HG03469 (cell line): ENCODE data around the gene TSR3.

Experiments used
- ATAC-seq: cut with Tn5 transposase; IDR thresholded peaks from one replicate; pipeline ENCODE4 v1.9.1; 2021; ENCODE audit warnings: mild to moderate bottlenecking, moderate library complexity, moderate number of reproducible peaks; ENCODE audit not compliant: unreplicated experiment

Gene TSR3

DNA sequence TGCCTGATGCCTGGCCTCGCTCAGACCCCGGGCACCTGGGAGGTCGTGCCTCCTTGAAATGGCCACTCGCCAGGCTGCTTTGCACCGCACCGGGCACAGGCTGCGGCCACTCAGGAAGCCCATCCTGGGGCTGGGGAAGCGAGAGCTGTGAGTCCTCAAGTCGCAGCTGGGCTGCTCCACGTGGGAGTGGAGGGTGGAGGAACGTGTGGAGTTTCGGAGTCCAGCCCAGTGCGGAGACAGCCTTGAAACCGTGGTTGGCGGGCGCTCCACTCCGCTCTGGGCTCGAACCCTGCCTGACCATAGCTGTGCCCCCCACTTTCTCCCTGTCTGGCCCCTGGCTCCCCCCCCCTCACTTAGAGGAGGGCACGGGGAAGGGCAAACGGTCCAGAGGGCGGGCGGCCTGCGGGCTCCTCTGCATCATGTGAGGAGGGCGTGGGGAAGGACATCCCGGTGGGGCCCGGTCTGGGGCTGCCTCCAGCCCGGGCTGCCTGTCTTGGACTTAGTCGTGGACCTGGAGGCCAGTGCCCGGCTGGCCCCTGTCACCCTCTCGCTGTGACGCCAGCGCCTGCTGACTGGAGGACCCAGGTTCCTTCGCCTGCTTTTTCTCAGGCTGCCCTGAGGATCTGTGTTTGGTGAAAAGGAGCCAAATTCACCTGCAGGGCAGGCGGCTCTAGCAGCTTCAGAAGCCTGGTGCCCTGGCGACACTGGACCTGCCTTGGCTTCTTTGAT, 39.8 kb downstream of the TSR3 start:
- no peak for ATAC-seq

DNA sequence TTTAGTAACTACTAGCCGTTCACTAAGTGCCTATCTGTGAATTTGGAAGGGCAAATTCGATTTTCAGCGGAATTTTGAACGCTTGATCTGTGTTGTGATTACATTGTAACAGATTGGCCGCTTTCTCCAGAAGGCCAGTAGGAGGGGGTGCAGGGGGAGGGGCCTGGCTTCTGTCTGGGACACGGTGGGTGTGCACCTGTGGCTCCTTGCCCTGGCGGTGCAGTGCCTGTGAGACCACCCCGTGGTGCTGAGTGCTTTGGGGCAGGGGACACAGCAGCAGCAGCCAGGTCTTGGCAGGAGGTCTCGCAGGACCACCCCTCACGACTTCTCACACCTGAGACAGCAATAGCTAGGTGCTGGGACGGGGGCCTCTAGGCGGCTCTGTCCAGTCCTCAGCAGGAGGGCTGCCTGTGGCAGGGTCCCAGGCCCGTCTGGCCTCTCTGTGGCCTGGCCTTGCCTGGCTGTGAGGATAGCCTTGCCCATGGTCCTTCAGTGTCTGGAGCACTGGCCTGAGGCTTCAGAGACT, 40.4 kb downstream of the TSR3 start:
- ATAC-seq = no peak

DNA sequence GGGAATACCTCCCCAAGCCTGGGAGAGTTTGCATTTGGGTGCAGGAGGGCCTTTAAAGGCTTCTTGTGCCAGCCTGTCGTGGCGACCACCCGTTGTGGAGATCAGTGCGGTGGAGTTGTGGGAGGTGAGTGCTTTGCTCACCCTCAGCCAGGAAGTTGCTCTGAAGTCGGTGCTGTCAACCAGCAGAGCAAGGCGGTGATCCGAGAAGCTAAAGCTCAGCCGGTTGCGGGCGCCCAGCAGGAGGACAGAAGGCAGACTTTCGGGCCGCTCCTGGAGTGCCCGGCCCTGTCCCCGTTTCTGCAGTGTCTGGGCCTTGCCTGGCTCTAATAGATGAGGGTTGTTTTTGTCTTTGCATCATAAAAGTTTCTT, 40.9 kb downstream of the TSR3 start:
- no peak for ATAC-seq

DNA sequence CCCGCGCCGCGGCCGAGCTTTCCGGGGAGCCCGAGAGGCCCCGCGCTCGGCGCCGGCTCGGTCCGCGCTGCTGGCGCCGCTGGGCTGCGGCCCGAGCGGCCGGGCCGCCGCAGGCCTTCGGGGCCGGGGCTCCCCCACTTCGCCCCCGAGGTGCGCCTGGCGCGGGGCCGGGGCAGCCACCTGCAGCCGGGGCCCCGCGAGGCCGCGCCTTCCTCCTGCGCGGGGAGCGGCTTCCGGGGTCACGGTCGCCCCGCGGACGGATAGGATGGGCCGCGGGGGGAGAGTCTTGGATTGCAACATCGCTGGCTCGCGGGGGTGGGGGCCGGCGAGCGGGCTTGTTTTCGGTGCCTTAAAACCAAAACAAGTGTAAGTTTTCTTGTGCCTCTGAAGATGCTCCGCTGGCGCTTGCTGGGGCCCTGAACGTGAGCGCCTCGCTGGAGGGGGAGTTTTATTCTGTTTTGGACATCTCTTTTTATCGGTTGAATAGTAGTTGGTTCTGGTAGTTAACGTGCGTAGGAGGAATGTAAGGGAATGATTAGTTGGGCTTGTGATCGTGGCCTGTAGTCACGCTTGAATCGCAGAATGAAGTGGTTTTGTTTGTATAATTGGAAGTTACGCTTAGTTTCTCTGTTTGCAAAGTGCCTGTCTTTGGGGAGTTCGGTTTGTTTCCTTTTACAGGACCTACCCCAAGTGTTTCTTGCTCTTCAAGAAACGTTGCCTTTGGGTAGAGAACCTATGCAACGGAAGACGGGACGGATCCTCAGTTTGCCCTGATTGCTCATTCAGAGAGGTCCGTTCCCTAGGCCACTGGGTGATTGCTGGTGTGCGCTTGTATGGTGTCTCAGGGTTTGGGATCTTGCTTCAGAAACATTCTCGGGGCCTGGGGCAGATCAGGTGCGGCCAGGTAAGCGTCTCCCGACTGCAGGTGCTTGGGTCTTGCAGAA, 41.5 kb downstream of the TSR3 start:
- peak; percentile 7 for ATAC-seq

DNA sequence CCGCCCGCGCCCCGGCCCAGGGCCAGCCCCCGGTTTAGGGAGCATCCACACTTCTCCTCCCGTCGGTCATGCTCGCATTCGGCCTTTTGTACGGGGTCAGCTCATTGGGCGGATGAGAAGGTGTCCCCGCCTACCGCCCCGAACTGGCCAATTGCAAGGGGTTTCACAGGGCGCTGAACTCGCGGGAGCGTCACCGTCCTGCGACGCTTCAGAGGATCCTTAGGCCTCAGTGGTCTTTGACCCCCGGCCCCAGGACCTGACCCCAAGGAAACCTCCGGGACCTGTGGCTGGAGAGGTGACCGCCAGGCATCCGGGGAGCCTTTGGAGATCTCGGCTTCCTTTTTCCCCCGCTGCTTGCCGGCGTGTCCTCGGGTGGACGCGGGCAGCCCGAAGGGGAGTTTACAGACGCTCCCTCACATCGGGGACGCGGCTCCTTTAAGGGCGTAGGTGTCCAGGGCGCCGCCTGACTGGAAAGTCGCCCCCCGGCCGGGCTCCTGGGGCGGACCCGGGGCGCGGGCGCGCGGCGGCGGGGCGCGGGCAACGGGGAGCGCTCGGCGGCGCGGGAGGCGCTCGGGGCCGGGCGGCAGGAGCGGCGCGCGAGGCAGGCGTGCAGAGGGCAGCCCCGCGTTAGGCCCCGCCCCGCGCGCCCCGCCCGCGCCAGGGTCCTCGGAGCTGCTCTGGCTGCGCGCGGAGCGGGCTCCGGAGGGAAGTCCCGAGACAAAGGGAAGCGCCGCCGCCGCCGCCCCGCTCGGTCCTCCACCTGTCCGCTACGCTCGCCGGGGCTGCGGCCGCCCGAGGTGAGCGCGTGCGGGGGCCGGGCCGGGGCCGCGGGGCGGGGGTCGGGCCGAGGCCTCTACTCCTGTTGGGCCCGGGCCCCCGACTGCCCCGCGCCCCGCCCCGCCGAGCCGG, 42.4 kb downstream of the TSR3 start, which contains the start of gene UBE2I:
UBE2I (plus strand) TSS at position 660 of the 909 bp plus-strand sequence. CDS start 4,395 bp downstream, outside the sequence.
- ATAC-seq = peak; percentile 41

DNA sequence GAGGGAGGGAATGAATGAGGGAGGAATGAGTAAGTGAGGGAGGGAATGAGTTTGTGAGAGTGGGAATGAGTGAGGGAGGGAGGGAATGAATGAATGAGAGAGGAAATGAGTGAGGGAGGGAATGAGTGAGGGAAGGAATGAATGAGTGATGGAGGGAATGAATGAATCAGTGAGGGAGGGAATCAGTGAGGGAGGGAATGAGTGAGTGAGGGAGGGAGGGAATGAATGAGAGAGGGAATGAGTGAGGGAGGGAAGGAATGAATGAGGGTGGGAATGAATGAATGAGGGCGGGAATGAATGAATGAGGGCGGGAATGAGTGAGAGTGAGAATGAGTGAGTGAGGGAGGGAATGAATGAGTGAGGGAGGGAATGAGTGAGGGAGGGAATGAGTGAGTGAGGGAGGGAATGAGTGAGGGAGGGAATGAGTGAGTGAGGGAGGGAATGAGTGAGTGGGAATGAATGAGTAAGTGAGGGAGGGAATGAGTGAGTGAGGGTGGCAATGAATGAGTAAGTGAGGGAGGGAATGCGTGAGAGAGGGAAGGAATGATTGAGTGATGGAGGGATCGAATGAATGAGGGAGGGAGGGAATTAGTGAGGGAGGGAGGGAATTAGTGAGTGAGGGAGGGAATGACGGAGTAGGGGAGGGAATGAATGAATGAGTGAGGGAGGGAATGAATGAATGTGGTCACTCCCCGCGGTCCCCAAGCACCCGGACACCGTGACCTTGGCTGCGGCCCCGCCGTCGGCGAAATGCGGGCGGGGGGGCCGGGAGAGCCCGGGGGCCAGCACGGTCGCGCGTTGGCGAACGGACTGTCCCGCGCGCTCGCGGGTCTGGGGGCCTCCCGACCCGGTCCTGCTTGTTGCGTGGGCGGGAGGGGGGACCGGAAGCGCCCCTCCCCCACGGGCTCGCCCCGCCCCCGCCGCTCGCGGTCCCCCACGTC, 43.4 kb downstream of the TSR3 start:
- peak; percentile 6 for ATAC-seq

DNA sequence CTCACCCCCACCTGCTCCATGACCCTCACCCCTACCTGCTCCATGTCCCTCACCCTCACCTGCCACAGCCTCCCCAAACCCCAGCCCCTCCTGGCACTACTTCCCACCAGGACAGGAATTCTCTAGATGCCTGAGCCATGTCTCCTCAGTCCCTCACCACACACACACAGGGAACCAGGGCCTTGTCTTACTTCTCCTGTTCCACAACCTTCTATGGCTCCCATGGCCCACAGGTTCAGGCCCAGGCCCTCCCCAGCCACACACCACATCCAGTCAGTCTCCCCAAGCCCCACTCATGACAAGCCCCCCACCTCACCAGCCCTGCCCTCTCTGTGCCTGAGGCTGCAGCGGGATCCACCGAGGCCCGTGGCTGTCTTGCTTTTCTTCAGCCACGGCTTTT, 45.3 kb downstream of the TSR3 start:
- no peak for ATAC-seq

DNA sequence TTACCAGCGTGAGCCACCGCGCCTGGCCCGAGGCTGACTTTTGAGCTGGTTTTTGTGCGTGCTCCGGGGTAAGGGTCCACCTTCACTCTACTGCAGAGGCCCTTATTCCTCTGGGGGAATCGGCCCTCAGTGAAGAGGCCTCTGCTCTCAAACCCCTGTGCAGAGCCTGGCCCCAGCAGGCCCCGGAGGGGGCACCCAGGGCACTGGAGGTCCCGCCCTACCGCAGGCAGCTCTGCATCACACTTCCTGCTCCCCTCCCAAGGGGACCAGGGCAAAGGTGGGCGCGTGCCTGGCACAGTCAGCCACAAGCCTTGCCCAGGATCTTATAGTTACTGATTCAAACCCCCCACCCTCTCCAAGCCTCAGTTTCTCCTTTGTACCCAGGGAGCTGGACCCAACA, 45.9 kb downstream of the TSR3 start:
- ATAC-seq = no peak

DNA sequence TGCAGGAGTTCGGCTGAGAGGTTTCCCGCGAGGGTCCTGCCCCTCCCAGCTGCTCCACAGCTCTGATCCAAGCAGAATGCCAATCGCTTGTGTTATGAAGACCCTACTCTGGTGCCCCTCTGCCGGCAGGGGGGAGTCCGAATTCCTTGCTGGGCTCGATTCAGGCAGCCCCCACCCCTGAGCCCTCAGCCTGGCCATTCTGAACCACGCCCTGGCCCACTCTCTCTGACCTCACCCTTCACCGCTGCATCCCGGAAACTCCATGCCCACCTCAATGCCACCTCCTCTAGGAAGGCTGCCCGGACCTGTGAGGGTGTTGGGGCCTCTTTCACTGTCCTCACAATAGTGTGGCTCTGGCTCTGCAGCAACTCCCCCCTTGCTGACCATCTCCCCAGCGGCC, 50.1 kb downstream of the TSR3 start:
- no peak for ATAC-seq

DNA sequence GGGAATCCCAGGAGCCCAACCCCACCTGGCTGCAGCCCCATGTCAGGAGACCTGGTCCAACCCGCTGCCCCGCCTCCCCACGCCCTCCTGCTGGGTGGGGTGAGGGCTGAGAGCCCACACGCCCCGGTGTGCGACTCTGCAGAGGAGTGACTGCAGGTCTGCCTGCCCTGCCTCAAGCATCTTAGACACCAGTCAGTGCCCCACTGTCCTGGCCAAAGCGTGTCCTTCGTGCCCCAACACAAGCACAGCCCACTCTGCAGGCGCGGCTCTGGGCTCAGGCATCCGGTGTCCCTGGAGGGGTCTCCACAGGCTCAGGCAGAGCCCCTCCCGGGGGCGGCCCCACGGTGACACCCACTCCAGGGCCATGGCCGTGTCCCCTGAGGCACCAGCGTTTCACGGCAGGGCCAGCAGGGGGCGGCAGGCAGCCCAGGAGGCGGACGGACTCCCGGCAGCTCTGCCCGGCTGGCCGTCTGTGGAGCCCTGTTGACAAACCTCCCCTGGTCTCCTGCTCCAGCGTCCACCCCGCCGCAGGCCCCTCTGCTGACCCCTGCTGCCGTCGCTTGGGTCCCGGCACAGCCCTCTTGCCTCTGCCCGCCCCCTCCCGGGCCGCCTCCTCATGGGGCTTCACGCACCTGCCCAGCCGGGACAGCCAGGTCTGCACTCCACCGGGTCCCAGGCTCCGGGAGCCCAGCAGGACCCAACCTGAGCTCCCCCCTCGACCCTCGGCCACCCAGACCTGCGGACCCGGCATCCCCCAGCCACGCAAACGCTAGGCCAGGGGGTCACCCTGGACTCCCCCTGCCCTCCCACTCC, 50.8 kb downstream of the TSR3 start:
- no peak for ATAC-seq

DNA sequence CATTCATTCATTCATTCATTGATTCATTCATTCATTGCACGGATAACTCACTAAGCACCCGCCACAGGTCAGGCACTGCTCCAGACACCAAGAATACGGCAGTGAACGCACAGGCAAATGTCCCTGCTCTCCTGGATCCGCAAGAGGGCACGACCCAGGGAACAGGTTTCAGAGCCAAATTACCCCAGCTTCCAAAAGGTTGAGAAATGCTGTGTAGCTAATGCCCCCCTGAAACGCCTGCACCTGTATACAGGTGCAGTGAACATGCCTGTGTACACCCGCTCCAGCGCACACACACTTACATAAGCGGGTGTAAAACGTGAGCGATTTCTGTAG, 51.8 kb downstream of the TSR3 start:
- no peak for ATAC-seq
